IPS-NIHi11 (cell line): ENCODE results near the gene ZNF699.
"Not testable (repeated sequence)": the region's sequence is repeated elsewhere in the genome, so short reads cannot be mapped to it uniquely, and the experiment has no call there.

Experiments used
- DNase-seq: peaks from one replicate; pipeline ENCODE4 v3.0.0; 2012; ENCODE audit warnings: mixed read lengths, low spot score

The ZNF699 gene

DNA sequence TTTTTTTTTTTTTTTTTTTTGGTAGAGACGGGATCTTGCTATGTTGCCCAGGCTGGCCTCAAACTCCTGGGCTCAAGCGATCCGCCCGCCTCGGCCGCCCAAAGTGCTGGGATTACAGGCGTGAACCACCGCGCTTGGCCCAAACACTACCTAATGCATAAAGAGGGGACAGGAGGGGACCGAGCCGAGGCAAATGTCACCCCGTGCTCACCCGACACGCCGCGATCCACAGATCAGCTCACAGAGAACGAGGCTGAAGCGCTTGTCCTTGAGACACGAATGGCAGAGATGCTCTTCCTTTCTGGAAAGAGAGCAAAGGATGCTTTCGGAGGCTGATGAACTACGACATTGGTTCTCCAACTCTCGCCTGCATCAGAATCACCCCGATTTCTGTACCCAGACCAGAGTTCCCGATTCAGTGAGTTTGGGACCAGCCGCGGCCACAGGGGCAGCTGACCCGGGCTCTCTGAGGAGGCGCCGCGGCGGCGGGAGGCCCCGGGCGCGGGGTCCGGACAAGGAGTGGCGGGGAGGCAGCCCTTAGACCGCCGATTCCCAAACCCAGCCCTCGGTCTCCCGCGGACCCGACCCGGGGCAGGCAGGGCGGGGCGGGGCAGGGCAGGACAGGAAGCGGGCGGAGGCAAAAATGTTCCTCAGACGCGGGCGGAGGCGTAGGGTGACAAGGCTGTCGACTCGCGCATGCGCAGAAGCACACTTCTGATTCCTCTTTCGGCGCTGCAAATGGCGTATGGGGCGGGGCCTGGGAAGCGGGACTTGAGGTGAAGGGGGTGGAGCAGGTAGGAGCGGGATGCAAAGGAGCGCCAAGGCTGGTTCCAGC is at the start of gene ZNF699:
Gene ZNF699 (minus strand): TSS at position 700 of the 835 bp plus-strand sequence. CDS start 4,719 bp downstream, outside the sequence.
- DNase-seq, result peak; percentile 92

DNA sequence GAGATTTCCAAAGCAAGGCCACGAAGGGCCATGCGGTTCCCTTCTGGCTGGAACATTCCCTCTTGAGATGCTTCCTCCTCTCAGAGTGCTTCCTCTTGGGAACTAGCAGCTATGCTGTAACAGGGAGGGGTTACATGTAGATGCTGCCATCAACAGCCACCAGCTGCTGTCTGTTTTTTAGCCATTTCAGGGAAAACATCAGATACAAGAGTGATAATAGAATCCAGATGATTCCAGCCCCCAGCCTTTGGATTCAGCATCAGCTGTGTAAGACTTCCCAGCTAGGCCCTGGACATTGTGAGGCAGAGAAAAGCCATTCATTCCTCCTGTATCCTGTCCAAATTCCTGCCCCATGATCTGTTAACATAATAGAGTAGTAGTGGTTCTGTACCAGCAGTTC is 45.0 kb upstream of the ZNF699 start:
- no peak for DNase-seq

DNA sequence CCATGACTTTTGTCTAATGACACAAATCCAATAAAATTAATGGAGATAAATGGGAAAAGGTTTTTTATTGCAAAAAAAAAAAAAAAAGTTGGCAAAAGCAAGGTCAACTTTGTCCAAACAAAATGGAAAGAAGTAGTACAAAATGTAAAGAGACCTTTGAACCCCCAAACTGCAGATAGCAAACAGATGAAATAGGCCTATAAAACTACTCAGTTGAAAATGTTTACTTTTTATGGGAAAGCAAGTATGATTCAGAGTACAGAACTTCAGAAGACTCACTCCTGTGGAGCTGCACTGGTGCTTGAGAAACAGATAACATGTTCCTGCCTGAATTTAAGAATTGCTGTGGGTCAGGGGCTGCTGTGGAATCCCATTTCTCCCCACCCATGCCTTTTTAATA is 43.4 kb upstream of the ZNF699 start:
- no peak for DNase-seq

DNA sequence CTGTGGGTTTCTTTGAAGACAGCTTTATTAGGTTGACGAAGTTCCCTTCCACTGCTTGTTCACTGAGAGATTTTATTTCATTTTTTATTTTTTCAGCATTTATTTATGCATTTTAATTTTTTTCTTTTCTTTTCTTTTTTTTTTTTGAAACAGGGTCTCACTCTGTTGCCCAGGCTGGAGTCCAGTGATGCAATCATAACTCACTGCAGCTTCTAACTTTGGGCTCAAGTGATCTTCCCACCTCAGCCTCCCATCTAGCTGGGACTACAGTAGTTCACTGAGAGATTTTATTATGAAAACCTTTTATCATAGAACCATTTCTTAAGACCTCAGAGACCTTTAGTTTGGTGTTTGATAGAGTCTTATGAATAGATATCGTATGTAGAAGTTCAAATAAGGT is 42.9 kb upstream of the ZNF699 start:
- no peak for DNase-seq

DNA sequence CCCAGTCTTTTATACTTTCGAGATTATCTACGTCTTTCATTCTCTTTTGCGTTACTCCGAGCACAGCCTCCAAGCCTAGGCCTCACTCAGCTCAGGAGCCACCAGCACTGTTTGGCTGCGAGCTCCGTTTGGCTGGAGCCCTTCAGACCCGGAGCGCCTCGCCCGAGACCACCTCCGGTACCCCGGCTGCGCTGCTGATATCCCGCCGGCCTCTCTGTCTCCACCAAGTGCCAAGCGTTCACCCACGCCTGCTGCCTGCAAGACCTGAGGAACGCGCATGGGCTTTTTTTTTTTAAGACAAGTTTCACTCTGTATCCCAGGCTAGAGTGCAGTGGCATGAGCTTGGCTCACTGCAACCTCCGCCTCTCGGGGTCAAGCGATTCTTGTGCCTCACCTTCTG is 39.0 kb upstream of the ZNF699 start:
- no peak for DNase-seq

DNA sequence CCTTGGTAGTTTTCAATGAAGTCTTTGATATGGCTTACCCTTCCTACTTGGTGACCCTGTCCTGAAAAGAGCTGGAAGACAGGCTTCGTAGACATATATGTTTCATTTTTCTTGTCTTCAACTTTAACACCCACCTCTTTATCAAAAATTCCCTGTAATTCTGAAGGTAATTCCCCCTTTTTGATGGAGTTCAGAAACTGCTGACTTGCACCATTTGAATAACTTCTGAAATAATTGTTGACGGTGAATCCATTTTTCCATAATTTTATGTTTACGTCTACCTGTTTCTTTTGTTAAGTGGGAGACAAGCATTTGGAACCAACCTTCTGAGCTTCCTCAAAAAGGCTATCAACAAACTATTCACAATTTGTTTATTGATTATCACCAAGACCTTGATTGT is 38.6 kb upstream of the ZNF699 start:
- no peak for DNase-seq

DNA sequence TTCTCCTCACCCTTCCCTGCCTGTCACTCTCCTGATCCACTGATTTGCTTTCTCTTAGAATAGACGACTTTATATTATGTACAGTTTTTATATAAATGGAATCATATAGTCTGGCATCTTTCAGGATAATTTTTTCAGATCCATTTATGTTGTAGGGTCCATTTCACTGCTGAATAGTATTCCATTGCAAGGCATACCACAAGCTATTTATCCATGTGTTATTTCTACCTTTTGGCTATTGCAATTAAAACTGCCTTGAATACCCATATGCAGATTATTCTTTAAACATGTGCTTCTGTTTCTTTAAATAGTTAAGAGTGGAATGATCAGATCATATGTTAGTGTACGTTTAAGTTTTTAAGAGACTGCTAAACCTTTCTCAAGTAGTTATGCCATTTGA is 35.4 kb upstream of the ZNF699 start:
- no peak for DNase-seq

DNA sequence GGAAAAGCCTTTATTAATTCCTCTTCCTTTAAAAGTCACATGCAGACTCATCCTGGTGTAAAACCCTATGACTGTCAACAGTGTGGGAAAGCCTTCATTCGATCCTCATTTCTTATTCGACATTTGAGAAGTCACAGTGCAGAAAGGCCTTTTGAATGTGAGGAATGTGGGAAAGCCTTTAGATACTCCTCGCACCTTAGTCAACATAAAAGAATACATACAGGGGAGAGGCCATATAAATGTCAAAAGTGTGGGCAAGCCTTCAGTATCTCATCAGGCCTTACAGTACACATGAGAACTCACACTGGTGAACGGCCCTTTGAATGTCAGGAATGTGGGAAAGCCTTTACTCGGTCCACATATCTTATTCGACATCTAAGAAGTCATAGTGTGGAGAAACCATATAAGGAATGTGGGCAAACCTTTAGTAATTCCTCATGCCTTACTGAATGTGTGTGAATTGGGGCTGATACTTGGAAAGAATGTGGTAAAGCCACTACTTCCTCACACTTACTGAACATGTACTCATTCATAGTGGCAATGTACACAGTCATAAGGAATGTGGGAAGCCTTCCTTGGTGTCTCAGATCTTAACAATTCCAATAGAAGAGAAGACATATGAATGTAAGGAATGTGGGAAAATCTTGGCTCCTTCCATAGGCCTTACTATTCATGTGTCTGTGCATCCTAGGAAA is 33.1 kb upstream of the ZNF699 start:
- DNase-seq, result no peak

DNA sequence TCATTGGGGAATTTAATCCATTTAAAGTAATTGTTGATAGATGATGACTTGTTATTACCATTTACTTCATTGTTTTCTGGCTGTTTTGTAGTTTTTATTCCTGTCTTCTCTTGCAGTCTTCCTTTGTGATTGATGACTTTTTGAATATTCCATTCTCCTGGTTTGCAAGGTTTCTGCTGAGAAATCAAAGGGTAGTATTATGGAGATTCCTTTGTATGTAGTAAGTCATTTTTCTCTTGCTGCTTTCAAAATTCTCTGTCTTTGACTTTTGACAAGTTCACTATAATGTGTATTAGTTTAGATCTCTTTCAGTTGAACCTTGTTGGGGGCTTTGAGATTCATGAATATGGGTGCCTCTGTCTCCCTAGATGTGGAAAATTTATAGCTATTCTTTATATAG is 20.4 kb upstream of the ZNF699 start:
- no peak for DNase-seq

DNA sequence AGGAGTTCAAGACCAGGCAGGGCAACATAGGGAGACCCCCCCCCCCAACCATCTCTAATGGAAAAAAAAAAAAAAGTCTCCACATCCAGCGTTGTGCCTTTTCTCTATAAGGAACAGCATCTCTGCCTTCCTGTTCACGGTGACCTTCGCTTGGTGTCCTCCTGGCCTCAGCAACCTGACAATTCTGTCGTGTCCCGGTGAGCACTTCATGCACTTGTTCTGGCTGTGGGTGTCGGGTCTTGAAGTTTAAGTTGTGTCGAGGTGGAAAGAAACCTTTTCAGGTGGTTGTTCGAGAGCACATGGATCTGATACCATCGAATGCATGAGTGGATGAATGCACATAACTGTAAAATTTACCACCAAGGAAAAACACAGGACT is 14.9 kb upstream of the ZNF699 start:
- DNase-seq, result no peak

DNA sequence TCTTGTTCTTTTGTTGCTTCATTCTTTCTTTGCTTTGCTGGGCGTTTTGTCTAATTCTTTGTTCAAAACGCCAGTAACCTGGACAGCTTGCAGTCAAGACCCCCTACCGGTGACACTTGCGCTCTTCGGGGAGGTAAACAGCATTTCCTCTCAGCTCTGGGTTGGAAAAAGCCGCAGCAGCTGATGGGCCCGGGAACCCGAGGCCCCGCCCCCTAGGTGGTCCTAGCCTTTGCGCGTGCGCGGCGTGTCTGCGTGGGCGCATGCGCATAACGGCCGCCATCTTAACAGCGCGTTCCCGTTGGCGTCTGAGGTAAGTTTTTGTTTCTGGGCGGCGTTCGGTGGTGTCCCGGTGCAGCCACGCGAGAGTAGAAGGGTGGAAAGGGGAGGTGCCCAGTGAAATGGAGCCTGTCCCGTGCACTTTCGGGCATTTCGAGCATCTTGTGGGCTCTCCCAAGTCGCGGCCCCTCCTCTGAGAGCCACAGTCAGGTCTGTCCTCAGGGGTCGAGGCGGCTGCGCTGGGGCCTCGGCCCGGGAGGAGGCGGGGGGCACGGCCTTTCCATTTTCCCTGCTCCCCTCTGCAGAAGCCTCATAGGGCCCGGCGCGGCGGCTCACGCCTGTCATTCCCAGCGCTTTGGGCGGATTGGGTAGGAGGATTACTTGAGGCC is 14.4 kb upstream of the ZNF699 start, which contains the start of gene ZNF559:
Gene ZNF559 (plus strand): TSS at position 261 of the 665 bp plus-strand sequence. CDS start 14,371 bp downstream, outside the sequence.
- DNase-seq, result peak; percentile 88

DNA sequence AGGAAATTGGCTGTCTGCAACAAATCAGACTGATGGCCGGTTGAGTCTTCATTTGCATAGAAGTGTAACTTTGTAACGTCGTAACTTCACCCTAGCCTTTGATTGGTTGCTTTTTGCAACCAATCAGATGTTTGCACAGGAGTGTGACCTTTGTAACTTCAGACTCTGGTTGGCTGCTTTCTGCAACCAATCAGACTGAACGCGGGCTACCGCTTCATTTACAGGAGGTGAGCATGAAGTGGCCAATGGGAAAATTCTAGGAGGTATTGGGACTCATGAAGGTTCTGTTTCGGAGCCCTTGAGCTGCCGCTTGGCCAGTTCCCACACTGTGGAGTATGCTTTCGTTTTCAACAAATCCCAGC is 13.9 kb upstream of the ZNF699 start:
- peak; percentile 23 for DNase-seq

DNA sequence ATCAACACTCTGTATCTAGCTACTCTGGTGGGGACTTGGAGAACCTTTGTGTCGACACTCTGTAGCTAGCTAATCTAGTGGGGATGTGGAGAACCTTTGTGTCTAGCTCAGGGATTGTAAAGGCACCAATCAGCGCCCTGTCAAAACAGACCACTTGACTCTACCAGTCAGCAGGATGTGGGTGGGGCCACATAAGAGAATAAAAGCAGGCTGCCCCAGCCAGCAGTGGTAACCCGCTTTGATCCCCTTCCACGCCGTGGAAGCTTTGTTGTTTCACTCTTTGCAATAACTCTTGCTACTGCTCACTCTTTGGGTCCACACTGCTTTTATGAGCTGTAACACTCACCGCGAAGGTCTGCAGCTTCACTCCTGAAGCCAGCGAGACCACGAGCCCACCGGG is 12.6 kb upstream of the ZNF699 start:
- DNase-seq, result not testable (repeated sequence)

DNA sequence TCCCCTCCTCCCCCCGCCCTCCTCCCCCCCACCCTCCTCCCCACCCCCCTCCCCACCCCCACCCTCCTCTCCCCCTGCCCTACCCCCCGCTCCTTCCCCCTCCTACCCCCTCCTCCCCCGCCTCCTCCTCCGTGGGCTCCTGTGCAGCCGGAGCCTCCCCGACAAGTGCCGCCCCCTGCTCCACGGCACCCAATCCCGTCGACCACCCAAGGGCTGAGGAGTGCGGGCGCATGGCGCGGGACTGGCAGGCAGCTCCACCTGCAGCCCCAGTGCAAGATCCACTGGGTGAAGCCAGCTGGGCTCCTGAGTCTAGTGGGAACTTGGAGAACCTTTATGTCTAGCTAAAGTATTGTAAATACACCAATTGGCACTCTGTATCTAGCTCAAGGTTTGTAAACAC is 12.1 kb upstream of the ZNF699 start:
- DNase-seq, result not testable (repeated sequence)

DNA sequence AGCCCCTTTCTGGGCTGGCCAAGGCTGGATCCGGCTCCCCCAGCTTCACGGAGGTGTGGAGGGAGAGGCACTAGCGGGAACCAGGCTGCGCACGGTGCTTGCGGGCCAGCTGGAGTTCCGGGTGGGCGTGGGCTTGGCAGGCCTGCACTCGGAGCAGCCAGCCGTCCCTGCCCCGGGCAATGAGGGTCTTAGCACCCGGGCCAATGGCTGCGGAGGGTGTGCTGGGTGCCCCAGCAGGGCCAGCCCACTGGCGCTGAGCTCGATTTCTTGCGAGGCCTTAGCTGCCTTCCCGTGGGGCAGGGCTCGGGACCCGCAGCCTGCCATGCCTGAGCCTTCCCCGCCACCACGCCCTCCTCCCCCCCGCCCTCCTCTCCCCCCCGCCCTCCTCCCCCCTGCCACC is 11.7 kb upstream of the ZNF699 start:
- DNase-seq, result no peak

DNA sequence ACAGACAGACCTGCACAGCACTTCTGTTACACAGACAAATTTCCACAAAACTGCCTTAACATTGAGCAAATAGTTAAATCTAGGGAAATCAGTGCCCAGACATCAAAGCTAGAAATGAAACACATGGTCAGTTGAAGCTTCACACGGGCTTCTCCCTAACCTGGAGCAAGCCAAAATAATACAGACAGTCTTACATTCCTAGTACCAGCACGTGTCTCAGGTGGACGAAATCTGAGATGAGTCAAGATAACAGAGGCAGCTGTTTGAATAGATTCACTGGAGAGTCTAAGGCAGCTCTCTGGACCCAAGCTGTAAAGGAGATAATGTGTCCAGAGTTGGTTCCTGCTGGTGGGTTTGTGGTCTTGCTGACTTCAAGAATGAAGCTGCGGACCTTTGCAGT is 4.1 kb upstream of the ZNF699 start:
- no peak for DNase-seq

DNA sequence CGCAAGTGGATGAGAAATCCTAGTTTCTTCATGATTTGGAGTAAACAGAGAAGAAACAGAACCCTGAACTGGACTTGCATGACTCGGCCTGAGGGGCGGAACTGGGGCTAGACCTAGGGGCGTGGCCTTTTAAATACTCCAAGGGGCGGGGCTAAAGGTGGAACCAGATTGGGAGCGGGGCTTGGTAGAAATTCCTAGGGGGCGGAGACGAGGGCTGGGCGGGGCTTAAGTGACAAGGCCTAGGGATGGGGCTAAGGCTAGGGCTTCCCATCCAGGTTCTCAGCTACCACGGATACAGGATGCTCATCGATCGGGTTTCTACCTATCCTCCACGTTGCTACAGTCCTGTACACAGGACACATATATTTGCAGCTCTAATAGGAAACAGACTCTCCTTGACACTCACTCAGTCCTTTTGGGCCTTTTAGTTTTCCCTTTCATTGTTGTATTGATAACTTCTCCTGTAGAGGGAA is 372 bp upstream of the ZNF699 start:
- DNase-seq, result peak; percentile 90

DNA sequence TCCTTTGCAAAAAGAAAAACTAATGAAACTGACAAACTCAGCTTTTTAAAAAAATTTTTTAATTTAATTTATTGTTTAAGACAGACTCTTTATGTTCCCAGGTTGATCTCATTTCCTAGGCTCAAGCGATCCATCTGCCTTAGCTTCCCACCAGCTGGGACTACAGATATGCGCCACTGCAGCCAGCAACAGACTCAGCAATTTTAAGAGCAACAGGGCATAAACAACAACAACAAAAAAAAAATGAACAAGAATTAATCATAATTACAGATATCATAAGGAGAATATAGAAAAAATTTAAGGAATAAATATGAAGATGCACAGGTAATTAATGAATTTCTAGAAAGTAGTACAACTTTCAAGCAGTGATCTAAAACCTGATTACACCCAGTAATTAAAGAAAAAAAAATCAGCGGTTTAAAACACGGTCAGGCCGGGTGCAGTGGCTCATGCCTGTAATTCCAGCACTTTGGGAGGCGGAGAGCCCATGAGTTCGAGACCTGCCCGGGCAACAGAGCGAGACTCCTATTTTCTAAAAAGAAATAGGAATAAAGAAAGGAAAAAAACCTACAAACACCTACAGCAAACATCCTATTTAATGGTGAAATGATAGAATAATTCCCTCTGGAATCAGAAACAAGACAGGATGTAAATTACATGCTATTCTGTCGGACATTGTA is 1.4 kb downstream of the ZNF699 start:
- no peak for DNase-seq

DNA sequence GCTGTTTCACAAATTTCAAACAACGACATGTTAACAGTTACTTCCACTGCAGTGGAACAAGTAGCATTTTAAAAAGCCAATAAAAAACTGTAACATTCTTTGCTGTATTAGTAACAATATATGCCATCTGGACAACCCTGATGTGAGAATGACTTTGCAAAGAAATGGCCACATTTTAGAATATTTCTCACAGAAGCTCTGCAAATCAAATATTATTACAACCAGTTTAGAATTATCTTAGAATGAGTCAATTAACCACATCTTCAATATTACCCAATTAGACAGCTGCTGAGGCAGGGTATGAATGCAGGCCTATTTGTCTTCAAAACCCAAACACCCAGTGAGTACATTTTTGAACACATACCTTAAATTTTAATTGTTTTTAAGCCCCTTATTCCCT is 3.2 kb downstream of the ZNF699 start:
- no peak for DNase-seq

DNA sequence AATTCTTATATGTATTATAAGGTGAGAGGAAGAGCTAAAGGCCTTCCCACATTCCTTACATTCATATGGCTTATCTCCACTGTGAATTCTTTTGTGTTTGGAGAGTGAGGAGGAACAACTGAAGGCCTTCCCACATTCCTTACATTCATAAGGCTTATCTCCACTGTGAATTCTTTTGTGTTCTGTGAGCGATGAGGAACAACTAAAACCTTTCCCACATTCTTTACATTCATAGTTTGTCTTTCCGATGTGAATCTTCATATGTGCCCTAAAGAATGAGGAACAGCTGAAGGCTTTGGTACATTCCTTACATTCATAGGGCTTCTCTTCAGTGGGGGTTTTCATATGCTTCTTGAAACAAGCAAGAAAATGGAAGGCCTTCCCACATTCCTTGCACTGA is 13.3 kb downstream of the ZNF699 start:
- no peak for DNase-seq

DNA sequence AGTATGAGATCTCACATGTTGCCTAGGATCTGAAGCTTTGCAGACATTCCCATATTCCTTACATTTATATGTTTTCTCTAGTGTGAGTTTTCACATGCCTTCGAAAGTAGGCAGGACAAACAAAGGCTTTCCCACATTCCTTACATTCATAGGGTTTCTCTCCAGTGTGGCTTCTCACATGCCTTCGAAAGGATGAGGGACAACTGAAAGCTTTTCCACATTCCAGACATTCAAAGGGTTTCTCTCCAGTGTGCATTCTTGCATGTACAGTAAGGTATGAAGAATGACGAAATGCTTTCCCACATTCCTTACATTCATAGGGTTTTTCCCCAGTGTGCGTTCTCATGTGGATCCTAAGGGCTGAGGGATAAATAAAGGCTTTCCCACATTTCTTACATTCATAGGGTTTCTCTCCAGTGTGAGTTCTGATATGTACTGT is 14.2 kb downstream of the ZNF699 start:
- DNase-seq, result no peak

DNA sequence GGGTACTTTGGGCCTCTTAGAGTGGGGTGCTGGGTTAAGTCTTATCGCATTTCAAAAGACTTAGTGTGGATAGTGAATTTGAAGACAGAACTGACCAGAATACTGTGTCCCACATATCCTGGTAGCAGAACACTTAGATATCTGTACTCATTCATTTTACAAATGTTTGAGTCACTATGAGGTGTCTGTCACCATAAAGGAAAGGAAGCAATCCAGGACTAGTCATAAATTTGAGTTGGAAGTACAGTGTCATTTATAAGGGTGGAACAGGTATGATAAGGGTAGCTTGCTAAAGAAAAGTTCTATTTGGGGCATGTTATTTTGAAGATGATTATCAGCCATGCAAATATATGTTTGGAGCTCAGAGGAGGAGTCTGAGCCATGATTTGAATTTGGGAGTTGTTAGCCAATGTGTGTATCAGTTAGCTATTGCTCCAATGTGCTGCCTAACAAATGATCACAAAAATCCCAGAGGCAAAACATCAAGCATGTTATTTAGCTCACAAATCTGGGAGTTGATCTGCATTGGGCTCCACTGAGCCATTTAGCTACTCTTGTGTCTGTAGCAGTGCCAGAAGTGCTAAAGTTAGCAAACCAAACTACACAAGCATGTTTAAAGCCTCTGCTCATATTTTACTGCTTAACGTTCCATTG is 20.3 kb downstream of the ZNF699 start:
- DNase-seq, result no peak
